A549 (cell line): ENCODE data around the gene LSM12. TPM values are rescaled to one million over a fixed set of nuclear protein-coding genes. Genes with fewer than 3 reads are reported as not detected.

Experiments
- ATAC-seq, 2 experiments: fragments of 200-7000 bp in 1 of 2; fragments of >200 bp in 1 of 2; cut with Nextera tagmentation in 1 of 2; cut with Tn5 transposase in 1 of 2; 3 replicates each; pipeline versions ENCODE4 v1.8.0 to v1.9.1; 2018 to 2020; ENCODE audit warnings: mild to moderate bottlenecking in 1 of 2, moderate library complexity in 1 of 2
- CTCF ChIA-PET: fragments of 300-600 bp; sonication (Branson Sonifier 250); formaldehyde crosslinking; extraction: SDS; loops from one replicate; lab custom pipeline; 2021; ENCODE audit warnings: antibody characterized with exemption, inconsistent platforms; lab: Yijun Ruan, JAX
- POLR2A ChIA-PET: fragments of 350-600 bp; formaldehyde crosslinking; extraction: SDS; loops from one replicate; lab custom pipeline; 2021; ENCODE audit warnings: antibody characterized with exemption, inconsistent platforms; lab: Yijun Ruan, JAX
- DNase-seq, 2 experiments: peaks; one replicate each; pipeline versions ENCODE4 v3.0.0 to v3.0.0-alpha.2; 2011 to 2016; ENCODE audit warnings: low read depth in 1 of 2, low spot score in 1 of 2
- FAIRE-seq: peaks from 2 replicates; lab custom pipeline; 2011; peaks lifted over from hg19 to GRCh38; lab: Jason Lieb, UNC
- H3K27ac ChIP-seq, 2 experiments: fragments of >200 bp; sonication (Bioruptor Twin); formaldehyde crosslinking; 3 replicates each; pipeline ENCODE4 v1.5.1; 2016 to 2017
- H3K4me1 ChIP-seq: fragments of >200 bp; sonication (Bioruptor Twin); formaldehyde crosslinking; 3 replicates; pipeline ENCODE4 v1.6.1; 2016
- H3K4me2 ChIP-seq: fragments of >200 bp; sonication (Bioruptor Twin); formaldehyde crosslinking; 3 replicates; pipeline ENCODE4 v1.6.1; 2016
- H3K4me3 ChIP-seq: fragments of >200 bp; sonication (Bioruptor Twin); formaldehyde crosslinking; 3 replicates; pipeline ENCODE4 v1.5.1; 2016
- H3K9me3 ChIP-seq: fragments of >200 bp; sonication (Bioruptor Twin); formaldehyde crosslinking; 3 replicates; pipeline ENCODE4 v1.6.1; 2016
- ATOH8 ChIP-seq: fragments of 250-450 bp; sonication (Bioruptor Pico); IDR thresholded peaks from 2 replicates; pipeline ENCODE4 v1.5.0; 2020; ENCODE audit warnings: low read depth, mild to moderate bottlenecking, moderate library complexity
- CHD4 ChIP-seq: fragments of 200-600 bp; sonication (generic); IDR thresholded peaks from 2 replicates; pipeline ENCODE4 v1.6.1; 2016; ENCODE audit warnings: antibody characterized with exemption, mild to moderate bottlenecking, borderline replicate concordance
- EP300 ChIP-seq, 2 experiments: fragments of >200 bp; sonication (Bioruptor Twin); formaldehyde crosslinking; IDR thresholded peaks; 2 replicates in 1 of 2; 3 replicates in 1 of 2; pipeline ENCODE4 v1.6.1; 2016 to 2017
- ESRRA ChIP-seq: fragments of 150-350 bp; IDR thresholded peaks from 2 replicates; pipeline ENCODE4 v1.6.1; 2014; ENCODE audit warnings: mild to moderate bottlenecking, low read length, borderline replicate concordance
- FOSB ChIP-seq: fragments of 250-450 bp; sonication (Bioruptor Pico); IDR thresholded peaks from 2 replicates; pipeline ENCODE4 v1.5.0; 2020; ENCODE audit warnings: mild to moderate bottlenecking, moderate library complexity
- HDAC2 ChIP-seq: fragments of 200-600 bp; sonication (generic); IDR thresholded peaks from 2 replicates; pipeline ENCODE4 v1.6.1; 2016
- HOXB5 ChIP-seq: fragments of 250-450 bp; sonication (Bioruptor Pico); IDR thresholded peaks from 2 replicates; pipeline ENCODE4 v1.5.0; 2020; ENCODE audit warnings: mild to moderate bottlenecking, moderate library complexity
- JUNB ChIP-seq: fragments of >200 bp; sonication (Bioruptor Twin); formaldehyde crosslinking; IDR thresholded peaks from 2 replicates; pipeline ENCODE4 v1.6.1; 2016
- KDM1A ChIP-seq: fragments of 200-600 bp; sonication (generic); IDR thresholded peaks from 2 replicates; pipeline ENCODE4 v1.6.1; 2016; ENCODE audit warnings: low read depth, mild to moderate bottlenecking
- KDM5A ChIP-seq: fragments of 200-600 bp; sonication (generic); IDR thresholded peaks from 2 replicates; pipeline ENCODE4 v1.6.1; 2016; ENCODE audit warnings: antibody characterized with exemption, mild to moderate bottlenecking
- MAX ChIP-seq: IDR thresholded peaks from 2 replicates; pipeline ENCODE4 v1.6.1; 2012
- NR3C1 ChIP-seq: fragments of >200 bp; sonication (Bioruptor Twin); formaldehyde crosslinking; IDR thresholded peaks from 3 replicates; pipeline ENCODE4 v1.6.1; 2017
- RAD21 ChIP-seq, 2 experiments: fragments of >200 bp in 1 of 2; sonication (Bioruptor Twin) in 1 of 2; formaldehyde crosslinking in 1 of 2; IDR thresholded peaks in 1 of 2; conservative IDR thresholded peaks in 1 of 2; 2 replicates in 1 of 2; 3 replicates in 1 of 2; pipeline ENCODE4 v1.6.1; 2012 to 2018; ENCODE audit warnings: inconsistent platforms in 1 of 2
- RARB ChIP-seq: fragments of 250-450 bp; sonication (Bioruptor Pico); IDR thresholded peaks from 2 replicates; pipeline ENCODE4 v1.8.0; 2021; ENCODE audit warnings: mild to moderate bottlenecking, moderate library complexity
- REST ChIP-seq: fragments of 200-600 bp; sonication (generic); IDR thresholded peaks from 2 replicates; pipeline ENCODE4 v1.6.1; 2016; ENCODE audit warnings: antibody characterized with exemption, mild to moderate bottlenecking, moderate library complexity
- SMC3 ChIP-seq: fragments of >200 bp; sonication (Bioruptor Twin); formaldehyde crosslinking; IDR thresholded peaks from 3 replicates; pipeline ENCODE4 v1.6.1; 2018; ENCODE audit warnings: inconsistent platforms
- ZC3H11A ChIP-seq: fragments of 450-650 bp; IDR thresholded peaks from 2 replicates; pipeline ENCODE4 v1.6.1; 2014; ENCODE audit warnings: antibody characterized with exemption, mild to moderate bottlenecking
- ZSCAN20 ChIP-seq: fragments of 250-450 bp; sonication (Bioruptor Pico); IDR thresholded peaks from 2 replicates; pipeline ENCODE4 v1.8.0; 2022; ENCODE audit warnings: mild to moderate bottlenecking, moderate library complexity
- WGBS: methylation state at CpG from one replicate; pipeline ENCODE4 v1.1.6; 2017; ENCODE audit errors: missing lambda C conversion rate; 5-methylcytosine and 5-hydroxymethylcytosine counted together
- polyA plus RNA-seq, 4 experiments: library from polyadenylated mRNA; depleted of rRNA in 3 of 4; stranded (reverse); fragments of >200 nt; fragmentation: RNase III in 1 of 4; extraction: RNeasy Plus Mini Kit Qiagen cat#74134 plus additional on column Dnase treatment in 1 of 4; gene quantifications; 2 replicates in 3 of 4; 3 replicates in 1 of 4; pipeline ENCODE4 v1.2.3, GENCODE V29; 2011 to 2017

Gene LSM12
- polyA plus RNA-seq, 2 of the 4 experiments (the other 2 are of a cell fraction), result 43.9 to 75.0 TPM

GRCh38 chr17:44095388-44095646 lies 28.8 kb upstream of the LSM12 start:
- H3K4me2 ChIP-seq, result peak overlapping the region; percentile 88
- ATAC-seq, result peak; percentile 6 to 20; a peak in 5 of 6 replicates
- WGBS, result 5% methylated on average over 2 of the region's 2 CpGs
- no peak for DNase-seq
- H3K4me1 ChIP-seq, result peaks cover 32% of the 10 kb centered on the region
- peak overlapping the region; percentile 92 to 94 for H3K27ac ChIP-seq
- ChIA-PET POLR2A (interaction anchor here (0.6 to 2.2 kb wide), 11 partner anchors 8 to 91 kb away, joined by 3 to 16 read pairs (median 6); partner anchors contain the start of genes HDAC5 and TMUB2), CTCF (interaction anchor here (0.6 to 39.6 kb wide), 8 partner anchors 1 to 250 kb away, joined by 3 to 1202 read pairs (median 6); partner anchors contain the start of gene HDAC5)
- FAIRE-seq, result no peak
- H3K9me3 ChIP-seq, result no peaks in the 10 kb centered on the region
- peak overlapping the region; percentile 30; the same call in 2 of the 3 replicates for H3K4me3 ChIP-seq
- no peak for TF ChIP-seq KDM5A
- TF ChIP-seq HOXB5 (CRISPR knock-in tag), result no peak
- no peak for TF ChIP-seq SMC3
- TF ChIP-seq ESRRA, result no peak
- TF ChIP-seq ATOH8 (CRISPR knock-in tag), result no peak
- TF ChIP-seq ZSCAN20 (CRISPR knock-in tag), result no peak
- TF ChIP-seq JUNB, result no peak
- no peak for TF ChIP-seq REST
- TF ChIP-seq RAD21 (conservative IDR thresholded peaks at IDR 0.05 in 1 of 2, IDR thresholded peaks at IDR 0.05 in 1 of 2), result no peak
- TF ChIP-seq NR3C1, result no peak
- TF ChIP-seq MAX, result no peak
- TF ChIP-seq EP300 (IDR thresholded peaks at IDR 0.05), result no peak
- no peak for TF ChIP-seq ZC3H11A
- TF ChIP-seq CHD4, result no peak
- TF ChIP-seq RARB (CRISPR knock-in tag), result no peak
- TF ChIP-seq, all 56 proteins: peak for 0

- no peak for FAIRE-seq
- H3K4me3 ChIP-seq, result peak overlapping the region; percentile 30; the same call in 2 of the 3 replicates
- WGBS, result 92% methylated on average over 8 of the region's 8 CpGs
Observed at GRCh38 chr17:44094701-44095387, 28.4 kb upstream of the LSM12 start.

More at GRCh38 chr17:44094701-44095387, 28.4 kb upstream of the LSM12 start:
- H3K4me1 ChIP-seq, result peaks cover 32% of the 10 kb centered on the region
- POLR2A ChIA-PET, result interaction anchor here (0.6 to 2.2 kb wide), 11 partner anchors 8 to 92 kb away, joined by 3 to 16 read pairs (median 6); partner anchors contain the start of genes HDAC5 and TMUB2
- no peaks in the 10 kb centered on the region for H3K9me3 ChIP-seq
- H3K27ac ChIP-seq, result peak overlapping the region; percentile 92 to 94
- no peak for ATAC-seq
- H3K4me2 ChIP-seq, result peak overlapping the region; percentile 88
- CTCF ChIA-PET, result interaction anchor here (0.6 to 39.6 kb wide), 8 partner anchors 2 to 251 kb away, joined by 3 to 1202 read pairs (median 6); partner anchors contain the start of gene HDAC5
- no peak for DNase-seq
- TF ChIP-seq FOSB (CRISPR knock-in tag) (no peak), KDM1A (peak; percentile 61; the same call in 1 of the 2 replicates), CHD4 (peak; percentile 87; the same call in 1 of the 2 replicates), HDAC2 (0 out of 2 replicates have a peak, but pooled peaks have one; percentile 70)
